Liver (tissue), 9 donors: ENCODE data around the gene IFNL2. TPM values are rescaled to one million over a fixed set of nuclear protein-coding genes. Genes with fewer than 3 reads are reported as not detected.

Source experiments
- DNase-seq: peaks from one replicate; pipeline ENCODE4 v3.0.0-alpha.2; 2017; ENCODE audit warnings: low spot score
- H3K27ac ChIP-seq, 2 donors: one replicate each; pipeline ENCODE4 v1.7.0; 2013; ENCODE audit warnings: inconsistent platforms in 2 of 2, low read length in 2 of 2, control low read depth in 1 of 2, low read depth in 1 of 2, mild to moderate bottlenecking in 1 of 2
- H3K27me3 ChIP-seq, 4 donors: one replicate each; pipeline versions ENCODE4 v1.6.1 to v1.7.0; 2013; ENCODE audit warnings: low read length in 3 of 4, inconsistent platforms in 1 of 4, mild to moderate bottlenecking in 1 of 4, moderate library complexity in 1 of 4; ENCODE audit not compliant: control insufficient read depth in 4 of 4, insufficient read depth in 4 of 4
- H3K36me3 ChIP-seq, 4 donors: one replicate each; pipeline versions ENCODE4 v1.6.1 to v1.7.0; 2013; ENCODE audit warnings: low read length in 3 of 4, mild to moderate bottlenecking in 3 of 4, low read depth in 1 of 4, moderate library complexity in 1 of 4; ENCODE audit not compliant: control insufficient read depth in 4 of 4, insufficient read depth in 3 of 4
- H3K4me1 ChIP-seq, 4 donors: one replicate each; pipeline versions ENCODE4 v1.6.1 to v1.7.0; 2013; ENCODE audit warnings: low read length in 3 of 4, mild to moderate bottlenecking in 3 of 4, moderate library complexity in 1 of 4; ENCODE audit not compliant: control insufficient read depth in 4 of 4, insufficient read depth in 4 of 4
- H3K4me3 ChIP-seq, 3 donors: one replicate each; pipeline versions ENCODE4 v1.6.1 to v1.7.0; 2013; ENCODE audit warnings: low read length in 3 of 3, control low read depth in 1 of 3, low read depth in 1 of 3, mild to moderate bottlenecking in 1 of 3
- H3K9ac ChIP-seq, 2 donors: one replicate each; pipeline ENCODE4 v1.7.0; 2013; ENCODE audit warnings: low read length in 2 of 2, mild to moderate bottlenecking in 2 of 2, moderate library complexity in 2 of 2, control low read depth in 1 of 2, low read depth in 1 of 2
- H3K9me3 ChIP-seq, 4 donors: one replicate each; pipeline versions ENCODE4 v1.6.1 to v1.7.0; 2013; ENCODE audit warnings: low read length in 3 of 4; ENCODE audit not compliant: control insufficient read depth in 4 of 4
- ATF3 ChIP-seq: IDR thresholded peaks from 2 replicates; pipeline ENCODE4 v1.6.1; 2016; ENCODE audit warnings: antibody characterized with exemption
- CTCF ChIP-seq: fragments of 150-350 bp; IDR thresholded peaks from 2 replicates; pipeline ENCODE4 v1.5.1; 2017; ENCODE audit warnings: improper control_type of control experiment, low read depth, low read length; ENCODE audit not compliant: missing input control
- EGR1 ChIP-seq, 2 donors: IDR thresholded peaks; 2 replicates each; pipeline ENCODE4 v1.6.1; 2016 to 2018; ENCODE audit warnings: antibody characterized with exemption in 2 of 2, low read depth in 2 of 2
- FOXA2 ChIP-seq: IDR thresholded peaks from 2 replicates; pipeline ENCODE4 v1.6.1; 2016; ENCODE audit warnings: antibody characterized with exemption
- HNF4A ChIP-seq, 2 donors: conservative IDR thresholded peaks; 2 replicates each; pipeline ENCODE4 v1.6.1; 2016; ENCODE audit warnings: antibody characterized with exemption in 2 of 2, mild to moderate bottlenecking in 2 of 2
- HNF4G ChIP-seq: IDR thresholded peaks from 2 replicates; pipeline ENCODE4 v1.6.1; 2016; ENCODE audit warnings: antibody characterized with exemption
- JUND ChIP-seq, 2 donors: IDR thresholded peaks; 2 replicates each; pipeline ENCODE4 v1.6.1; 2016; ENCODE audit warnings: antibody characterized with exemption in 2 of 2
- NR2F2 ChIP-seq: IDR thresholded peaks from 2 replicates; pipeline ENCODE4 v1.6.1; 2016; ENCODE audit warnings: antibody characterized with exemption
- RAD21 ChIP-seq, 2 donors: IDR thresholded peaks; 2 replicates each; pipeline ENCODE4 v1.6.1; 2016; ENCODE audit warnings: antibody characterized with exemption in 2 of 2, mild to moderate bottlenecking in 2 of 2
- REST ChIP-seq: IDR thresholded peaks from 2 replicates; pipeline ENCODE4 v1.6.1; 2016; ENCODE audit warnings: antibody characterized with exemption, mild to moderate bottlenecking
- TAF1 ChIP-seq: conservative IDR thresholded peaks from 2 replicates; pipeline ENCODE4 v1.6.1; 2016; ENCODE audit warnings: antibody characterized with exemption, mild to moderate bottlenecking
- YY1 ChIP-seq: IDR thresholded peaks from 2 replicates; pipeline ENCODE4 v1.6.1; 2016; ENCODE audit warnings: antibody characterized with exemption, mild to moderate bottlenecking
- WGBS: extraction: QIAGEN DNeasy Blood & Tissue Kit; methylation state at CpG from one replicate; pipeline ENCODE4 v1.1.7; 2013; 5-methylcytosine and 5-hydroxymethylcytosine counted together
- polyA plus RNA-seq, 2 donors: library from polyadenylated mRNA; stranded (reverse) in 1 of 2; unstranded in 1 of 2; fragments of 200-250 nt in 1 of 2; fragments of >200 nt in 1 of 2; fragmentation: Nextera tagmentation in 1 of 2; extraction: Ambion mirVana in 1 of 2; gene quantifications; one replicate each; pipeline versions ENCODE4 v1.2.1 to v1.2.3, GENCODE V29; 2013 to 2015
- total RNA-seq, 2 donors: library from RNA; depleted of rRNA; stranded (reverse); fragments of >200 nt; gene quantifications; one replicate each; pipeline ENCODE4 v1.2.3, GENCODE V29; 2014
- donor health status: healthy.
- donor health status: healthy.
- donor health status: healthy.
- donor health status: healthy.
- donor health status: healthy.

The IFNL2 gene
- total and polyA plus RNA-seq, 4 donors = not detected

- no peaks in the 10 kb centered on the region for H3K36me3 ChIP-seq
- H3K27me3 ChIP-seq = peaks cover 0 to 6% (median under 1%) of the 10 kb centered on the region in 4 donors
- peaks cover 0 to 6% (median 0%) of the 10 kb centered on the region in 4 donors for H3K4me1 ChIP-seq
- H3K9me3 ChIP-seq = no peaks in the 10 kb centered on the region
- H3K27ac ChIP-seq = no peak overlapping the region
- peak; percentile 75 for DNase-seq
- TF ChIP-seq TAF1 (no peak), HNF4G (no peak), REST (no peak), RAD21 (IDR thresholded peaks at IDR 0.05) (no peak), HNF4A (conservative IDR thresholded peaks at IDR 0.05) (no peak), YY1 (no peak), FOXA2 (no peak)
- no peak overlapping the region for H3K9ac ChIP-seq
- H3K4me3 ChIP-seq = no peak overlapping the region
- WGBS = 19% methylated on average over 71 of the region's 71 CpGs
Observed at GRCh38 chr19:39307046-39307821, 39.0 kb downstream of the IFNL2 start.

- Histone ChIP-seq H3K36me3 (no peaks in the 10 kb centered on the region), H3K4me3 (no peak overlapping the region), H3K4me1 (peaks cover 0 to 6% (median 0%) of the 10 kb centered on the region in 4 donors), H3K27me3 (peaks cover 0 to 6% (median under 1%) of the 10 kb centered on the region in 4 donors), H3K9me3 (no peaks in the 10 kb centered on the region), H3K27ac (no peak overlapping the region), H3K9ac (no peak overlapping the region)
- DNase-seq = no peak
- WGBS = 24% methylated on average over 82 of the region's 82 CpGs
- TF ChIP-seq RAD21 (IDR thresholded peaks at IDR 0.05) = no peak
- TF ChIP-seq YY1 = no peak
- TF ChIP-seq ATF3 = no peak
- no peak for TF ChIP-seq JUND (IDR thresholded peaks at IDR 0.05)
- no peak for TF ChIP-seq TAF1
- TF ChIP-seq HNF4G = no peak
- TF ChIP-seq NR2F2 = no peak
Observed at GRCh38 chr19:39307822-39308530, 39.8 kb downstream of the IFNL2 start.

GRCh38 chr19:39308531-39309304 lies 40.5 kb downstream of the IFNL2 start:
- peak; percentile 73 for DNase-seq
- Histone ChIP-seq H3K4me1 (peaks cover 0 to 6% (median 0%) of the 10 kb centered on the region in 4 donors), H3K27me3 (peaks cover 0 to 6% (median under 1%) of the 10 kb centered on the region in 4 donors), H3K9me3 (no peaks in the 10 kb centered on the region), H3K4me3 (no peak overlapping the region), H3K36me3 (peaks cover 0 to 1% (median 0%) of the 10 kb centered on the region in 4 donors), H3K27ac (no peak overlapping the region), H3K9ac (no peak overlapping the region)
- 49% methylated on average over 18 of the region's 18 CpGs for whole genome bisulfite sequencing
- TF ChIP-seq CTCF (no peak), NR2F2 (no peak), HNF4G (no peak), ATF3 (no peak), FOXA2 (no peak), TAF1 (no peak), REST (no peak), EGR1 (IDR thresholded peaks at IDR 0.05; ENCODE audit: low read depth in 2 of 2) (no peak)
